K562 (cell line): ENCODE data around the gene TSC22D3. TPM values are rescaled to one million over a fixed set of nuclear protein-coding genes. Genes with fewer than 3 reads are reported as not detected.

Experiments used
- ATAC-seq: fragments of 200-7000 bp; cut with Tn5 transposase; 3 replicates; pipeline ENCODE4 v1.9.1; 2020; ENCODE audit warnings: moderate library complexity
- BruUV-seq: library from RNA; stranded (reverse); fragments of 400-500 nt; replicated peaks from 2 replicates; lab custom pipeline; 2021; lab: Mats Ljungman, UMichigan
- CTCF ChIA-PET: fragments of 300-600 bp; formaldehyde crosslinking; extraction: SDS; loops from one replicate; lab custom pipeline; 2021; ENCODE audit warnings: low intra/inter-chr PET ratio; lab: Yijun Ruan, JAX
- POLR2A ChIA-PET: fragments of 300-600, 350-650 bp; sonication (Branson Sonifier 250); formaldehyde crosslinking; extraction: SDS; loops from one replicate; lab custom pipeline; 2021; ENCODE audit warnings: antibody characterized with exemption, inconsistent platforms; lab: Yijun Ruan, JAX
- DNase-seq, 4 experiments: peaks; one replicate each; pipeline versions ENCODE4 v3.0.0 to v3.0.0-alpha.2; 2011 to 2018; ENCODE audit warnings: low spot score in 3 of 4, mixed read lengths in 3 of 4; ENCODE audit errors: extremely low read depth in 1 of 4
- FAIRE-seq: peaks from 2 replicates; lab custom pipeline; 2011; peaks lifted over from hg19 to GRCh38; lab: Jason Lieb, UNC
- H2AFZ ChIP-seq: 2 replicates; pipeline ENCODE4 v1.6.0; 2011; ENCODE audit warnings: low read depth, low read length, control low read depth, inconsistent platforms
- H3K27ac ChIP-seq: fragments of 200-600 bp; 3 replicates; pipeline ENCODE4 v1.8.0; 2011; ENCODE audit warnings: low read depth, mild to moderate bottlenecking, control low read depth, inconsistent platforms, low read length, moderate library complexity, mixed read lengths; ENCODE audit errors: extremely low read depth
- H3K27me3 ChIP-seq, 2 experiments: fragments of 300-600 bp in 1 of 2; 2 replicates in 1 of 2; 3 replicates in 1 of 2; pipeline versions ENCODE4 v1.6.0 to v1.8.0; 2011; ENCODE audit warnings: inconsistent platforms in 2 of 2, low read length in 2 of 2, mild to moderate bottlenecking in 1 of 2, mixed read lengths in 1 of 2, moderate library complexity in 1 of 2; ENCODE audit not compliant: control insufficient read depth in 2 of 2, insufficient read depth in 2 of 2
- H3K36me3 ChIP-seq: fragments of 300-600 bp; 3 replicates; pipeline ENCODE4 v1.8.0; 2011; ENCODE audit warnings: mild to moderate bottlenecking, low read length, inconsistent platforms; ENCODE audit not compliant: control insufficient read depth, insufficient read depth
- H3K4me1 ChIP-seq, 2 experiments: fragments of 200-600 bp in 1 of 2; replicated peaks in 1 of 2; 2 replicates in 1 of 2; 3 replicates in 1 of 2; pipeline versions ENCODE4 v1.5.1 to v1.8.0; 2011; ENCODE audit warnings: inconsistent platforms in 2 of 2, low read length in 2 of 2, mild to moderate bottlenecking in 1 of 2, mixed read lengths in 1 of 2, moderate library complexity in 1 of 2; ENCODE audit not compliant: control insufficient read depth in 2 of 2, insufficient read depth in 2 of 2
- H3K4me2 ChIP-seq: 2 replicates; pipeline ENCODE4 v1.6.1; 2011; ENCODE audit warnings: low read length, control low read depth, inconsistent platforms, mixed read lengths; ENCODE audit not compliant: insufficient read depth
- H3K4me3 ChIP-seq: fragments of 200-600 bp; sonication (generic), shearing (Covaris generic); 2 replicates; pipeline ENCODE4 v1.5.1; 2016; ENCODE audit warnings: control low read depth, inconsistent platforms
- H3K79me2 ChIP-seq: fragments of 200-600 bp; 3 replicates; pipeline ENCODE4 v1.8.0; 2011; ENCODE audit warnings: low read length, inconsistent platforms; ENCODE audit not compliant: control insufficient read depth, insufficient read depth
- H3K9ac ChIP-seq, 2 experiments: 2 replicates each; pipeline versions ENCODE4 v1.6.0 to v1.6.1; 2011; ENCODE audit warnings: low read depth in 2 of 2, low read length in 2 of 2, control low read depth in 1 of 2, inconsistent platforms in 1 of 2, mild to moderate bottlenecking in 1 of 2, mixed read lengths in 1 of 2; ENCODE audit not compliant: insufficient read depth in 1 of 2
- H3K9me1 ChIP-seq: one replicate; pipeline ENCODE4 v1.6.0; 2011; ENCODE audit warnings: inconsistent platforms, mild to moderate bottlenecking, low read length, moderate library complexity; ENCODE audit not compliant: control insufficient read depth, insufficient read depth
- H3K9me3 ChIP-seq: replicated peaks from 2 replicates; pipeline ENCODE4 v1.5.1; 2011; ENCODE audit warnings: low read depth, low read length, inconsistent platforms; ENCODE audit not compliant: control insufficient read depth, insufficient read depth
- H4K20me1 ChIP-seq: replicated peaks from 2 replicates; pipeline ENCODE4 v1.6.1; 2011; ENCODE audit warnings: low read length, inconsistent platforms, mixed read lengths; ENCODE audit not compliant: control insufficient read depth, insufficient read depth
- IFI16 ChIP-seq: fragments of 250-450 bp; sonication (Bioruptor Pico); IDR thresholded peaks from 2 replicates; pipeline ENCODE4 v2.1.2; 2022; ENCODE audit warnings: mild to moderate bottlenecking, inconsistent platforms
- MBD1 ChIP-seq: fragments of 250-450 bp; sonication (Bioruptor Pico); IDR thresholded peaks from 2 replicates; pipeline ENCODE4 v1.8.0; 2022; ENCODE audit warnings: inconsistent platforms
- PHTF2 ChIP-seq: fragments of 250-450 bp; sonication (Bioruptor Pico); IDR thresholded peaks from 2 replicates; pipeline ENCODE4 v1.5.0; 2021; ENCODE audit warnings: mild to moderate bottlenecking
- ZNF766 ChIP-seq: fragments of 200-800 bp; sonication (Bioruptor generic); conservative IDR thresholded peaks from 2 replicates; pipeline ENCODE4 v1.6.1; 2016; ENCODE audit warnings: missing genetic modification characterization, missing compliant biosample characterization
- WGBS: fragments of 100-300 bp; shearing (Covaris generic); methylation state at CpG from one replicate; pipeline ENCODE4 v1.1.6; 2016; ENCODE audit warnings: low coverage, mixed read lengths; ENCODE audit not compliant: insufficient coverage; ENCODE audit errors: missing lambda C conversion rate; 5-methylcytosine and 5-hydroxymethylcytosine counted together
- in situ Hi-C: fragments of 300-500 bp; cut with MboI; formaldehyde crosslinking; loops from 4 replicates; pipeline ENCODE4 v1.15.0; 2018; ENCODE audit warnings: inconsistent platforms, mixed read lengths
- intact Hi-C: fragments of 100-400 bp; cut with micrococcal nuclease; formaldehyde crosslinking; loops from 2 replicates; pipeline ENCODE4 v1.14.2; 2022
- polyA plus RNA-seq, 8 experiments: library from polyadenylated mRNA; depleted of rRNA in 4 of 8; stranded (reverse) in 5 of 8; unstranded in 3 of 8; fragments of >200 nt; fragmentation: Nextera tagmentation in 2 of 8; fragmentation: Illumina TruSeq in 1 of 8; extraction: Ambion mirVana in 2 of 8; extraction: Trizol in 1 of 8; gene quantifications; 2 replicates each; pipeline versions ENCODE4 v1.2.1 to v1.2.3, GENCODE V29; 2011 to 2014; ENCODE audit warnings: inconsistent platforms in 1 of 8, missing spikeins in 1 of 8
- total RNA-seq, 7 experiments: library from RNA; depleted of rRNA in 6 of 7; stranded (reverse); fragments of >200 nt in 6 of 7; fragmentation: Illumina TruSeq in 2 of 7; extraction: Trizol in 2 of 7; gene quantifications; 2 replicates each; pipeline versions ENCODE4 v1.2.1 to v1.2.3, GENCODE V29; 2011 to 2021; ENCODE audit warnings: low replicate concordance in 1 of 7
- TF ChIP-seq, protein P1 (sequence below), 2 experiments: fragments of 450-650 bp; IDR thresholded peaks; 2 replicates each; pipeline ENCODE4 v1.6.1; 2016

Gene TSC22D3
- total and polyA plus RNA-seq, 9 of the 15 experiments (the other 6 are each of a cell fraction or from before 2014, with no cell fraction given), result 0.48 to 3.0 (median 0.87) TPM

DNA sequence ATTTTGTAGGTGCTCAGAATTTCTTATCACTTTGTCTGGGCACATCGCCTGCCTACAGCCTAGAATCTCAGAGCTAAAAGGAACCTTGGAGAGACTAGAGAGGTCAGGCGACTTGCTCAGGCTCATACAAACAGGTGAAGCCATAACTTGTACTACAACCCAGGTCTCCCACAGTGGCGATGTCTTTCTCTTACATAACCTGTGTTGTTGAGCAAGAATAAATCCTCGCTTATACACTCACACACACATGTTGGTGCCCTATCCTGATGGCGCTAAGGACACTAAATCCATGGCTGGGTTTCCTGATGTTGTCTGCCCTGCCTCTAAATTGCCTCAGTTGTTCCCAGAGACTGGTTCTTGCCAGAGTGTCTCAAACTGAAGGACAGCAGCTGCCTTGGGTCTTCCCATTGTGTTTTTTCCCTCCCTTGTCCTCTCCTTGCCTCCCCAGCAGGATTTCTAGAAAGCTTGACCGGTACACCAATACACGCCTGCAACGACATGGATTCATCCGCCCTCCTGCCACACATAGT lies 1.6 kb downstream of the TSC22D3 start (continued):
- TF ChIP-seq MBD1 (CRISPR knock-in tag) (no peak), ZNF766 (CRISPR knock-in tag) (no peak)

DNA sequence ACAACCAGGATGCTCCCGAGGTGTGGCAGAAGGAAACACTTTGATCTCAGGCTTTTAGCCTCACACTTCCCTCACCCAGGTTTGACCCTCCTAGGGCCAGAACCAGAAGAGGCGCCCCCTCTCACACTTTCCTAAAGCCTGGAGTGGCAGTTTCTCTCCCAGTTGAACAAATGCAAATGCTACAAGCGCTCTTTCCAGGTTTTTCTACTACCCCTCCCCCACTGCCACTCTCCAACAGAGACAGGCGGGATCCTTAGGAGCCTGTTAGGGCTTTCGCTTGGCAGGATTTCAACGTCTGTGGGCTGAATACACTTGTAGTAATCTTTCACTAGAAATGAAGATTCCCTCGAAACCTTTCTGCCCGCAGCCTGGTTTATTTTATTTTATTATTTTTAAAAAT lies 2.4 kb downstream of the TSC22D3 start:
- no peak overlapping the region for H2AFZ ChIP-seq
- no peaks in the 10 kb centered on the region for H3K9me3 ChIP-seq
- ATAC-seq, result no peak
- 18% methylated on average over 6 of the region's 8 CpGs for WGBS
- intact Hi-C loops, result loop anchor here (10.0 kb wide), 1 partner anchor 878 kb away; no protein-coding TSS in a partner anchor
- peaks cover 2 to 20% of the 10 kb centered on the region in 2 experiments; a peak in 3 of 5 replicates for H3K27me3 ChIP-seq
- H3K9ac ChIP-seq, result no peak overlapping the region
- no peaks in the 10 kb centered on the region for H3K9me1 ChIP-seq
- H3K4me3 ChIP-seq, result no peak overlapping the region
- H3K4me1 ChIP-seq, result peaks cover 4 to 18% of the 10 kb centered on the region in 2 experiments; a peak in 4 of 5 replicates
- no peak for FAIRE-seq
- no peak overlapping the region for H3K27ac ChIP-seq
- TF ChIP-seq PHTF2 (CRISPR knock-in tag), result no peak
- TF ChIP-seq, protein P1, sequence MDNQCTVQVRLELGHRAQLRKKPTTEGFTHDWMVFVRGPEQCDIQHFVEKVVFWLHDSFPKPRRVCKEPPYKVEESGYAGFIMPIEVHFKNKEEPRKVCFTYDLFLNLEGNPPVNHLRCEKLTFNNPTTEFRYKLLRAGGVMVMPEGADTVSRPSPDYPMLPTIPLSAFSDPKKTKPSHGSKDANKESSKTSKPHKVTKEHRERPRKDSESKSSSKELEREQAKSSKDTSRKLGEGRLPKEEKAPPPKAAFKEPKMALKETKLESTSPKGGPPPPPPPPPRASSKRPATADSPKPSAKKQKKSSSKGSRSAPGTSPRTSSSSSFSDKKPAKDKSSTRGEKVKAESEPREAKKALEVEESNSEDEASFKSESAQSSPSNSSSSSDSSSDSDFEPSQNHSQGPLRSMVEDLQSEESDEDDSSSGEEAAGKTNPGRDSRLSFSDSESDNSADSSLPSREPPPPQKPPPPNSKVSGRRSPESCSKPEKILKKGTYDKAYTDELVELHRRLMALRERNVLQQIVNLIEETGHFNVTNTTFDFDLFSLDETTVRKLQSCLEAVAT (IDR thresholded peaks at IDR 0.05), result no peak
- TF ChIP-seq IFI16 (CRISPR knock-in tag), result no peak
- TF ChIP-seq, all 486 proteins: peak for 0
- no TSS peak for BruUV-seq
- Histone ChIP-seq H3K79me2 (no peaks in the 10 kb centered on the region), H3K36me3 (no peaks in the 10 kb centered on the region), H4K20me1 (no peaks in the 10 kb centered on the region), H3K4me2 (no peak overlapping the region)
- POLR2A ChIA-PET, result no interaction called here
- in situ Hi-C loops, result loop anchor here (10.0 kb wide), 1 partner anchor 228 kb away; no protein-coding TSS in a partner anchor
- DNase-seq, result no peak
- CTCF ChIA-PET, result no interaction called here
